Mucosa of stomach (tissue), 1 donor: ENCODE data around the gene ATG13.
"Not testable (repeated sequence)": the region's sequence is repeated elsewhere in the genome, so short reads cannot be mapped to it uniquely, and the experiment has no call there.

Experiments used
- H3K27me3 ChIP-seq: one replicate; pipeline ENCODE4 v1.7.0; 2013; ENCODE audit warnings: mild to moderate bottlenecking, low read length; ENCODE audit not compliant: control insufficient read depth, insufficient read depth
- H3K36me3 ChIP-seq: one replicate; pipeline ENCODE4 v1.7.0; 2013; ENCODE audit warnings: low read length; ENCODE audit not compliant: control insufficient read depth, insufficient read depth
- H3K4me1 ChIP-seq: one replicate; pipeline ENCODE4 v1.7.0; 2013; ENCODE audit warnings: mild to moderate bottlenecking, low read length; ENCODE audit not compliant: control insufficient read depth, insufficient read depth
- H3K4me3 ChIP-seq: one replicate; pipeline ENCODE4 v1.7.0; 2013; ENCODE audit warnings: low read length
- H3K9ac ChIP-seq: one replicate; pipeline ENCODE4 v1.7.0; 2013; ENCODE audit warnings: mild to moderate bottlenecking, low read length, moderate library complexity
- H3K9me3 ChIP-seq: one replicate; pipeline ENCODE4 v1.7.0; 2013; ENCODE audit warnings: mild to moderate bottlenecking, low read length, moderate library complexity; ENCODE audit not compliant: control insufficient read depth
- donor health status: Pancreatic carcinoma.

Gene ATG13

GRCh38 chr11:46712874-46713576 is 95.7 kb downstream of the ATG13 start:
- no peak overlapping the region for H3K9ac ChIP-seq
- H3K27me3 ChIP-seq: no peaks in the 10 kb centered on the region
- H3K36me3 ChIP-seq: no peaks in the 10 kb centered on the region
- H3K9me3 ChIP-seq: no peaks in the 10 kb centered on the region
- no peak overlapping the region for H3K4me3 ChIP-seq
- H3K4me1 ChIP-seq: peaks cover 4% of the 10 kb centered on the region

- H3K4me1 ChIP-seq: peaks cover 21% of the 10 kb centered on the region
- not testable (repeated sequence) for H3K4me3 ChIP-seq, H3K9ac ChIP-seq, H3K36me3 ChIP-seq, H3K9me3 ChIP-seq, H3K27me3 ChIP-seq
These were observed 100.4 kb downstream of the ATG13 start for GRCh38 chr11:46717825-46718154.

GRCh38 chr11:46718155-46719019 is 101.0 kb downstream of the ATG13 start:
- H3K4me1 ChIP-seq: peaks cover 21% of the 10 kb centered on the region
- H3K36me3 ChIP-seq: no peaks in the 10 kb centered on the region
- peak overlapping the region; percentile 31 for H3K9ac ChIP-seq
- H3K4me3 ChIP-seq: no peak overlapping the region
- no peaks in the 10 kb centered on the region for H3K27me3 ChIP-seq
- H3K9me3 ChIP-seq: no peaks in the 10 kb centered on the region

- H3K9me3 ChIP-seq: no peaks in the 10 kb centered on the region
- no peak within 1 kb of the TSS for H3K4me3 ChIP-seq
- H3K4me1 ChIP-seq: peaks cover 21% of the 10 kb centered on the region
- peak within 1 kb of the TSS; percentile 31 for H3K9ac ChIP-seq
- H3K27me3 ChIP-seq: no peaks in the 10 kb centered on the region
- no peaks in the 10 kb centered on the region for H3K36me3 ChIP-seq
These were observed 101.7 kb downstream of the ATG13 start, which contains the start of gene F2 for GRCh38 chr11:46719048-46719542. TSS of gene F2 (plus strand) at chr11:46719213. CDS start at chr11:46719236, 23 bp downstream.

GRCh38 chr11:46719543-46720218 is 102.3 kb downstream of the ATG13 start:
- Histone ChIP-seq H3K36me3 (no peaks in the 10 kb centered on the region), H3K4me1 (peaks cover 21% of the 10 kb centered on the region), H3K9ac (no peak overlapping the region), H3K27me3 (no peaks in the 10 kb centered on the region), H3K9me3 (no peaks in the 10 kb centered on the region), H3K4me3 (no peak overlapping the region)

- no peak overlapping the region for H3K9ac ChIP-seq
- H3K27me3 ChIP-seq: no peaks in the 10 kb centered on the region
- H3K4me3 ChIP-seq: no peak overlapping the region
- no peaks in the 10 kb centered on the region for H3K36me3 ChIP-seq
- no peaks in the 10 kb centered on the region for H3K9me3 ChIP-seq
- peaks cover 21% of the 10 kb centered on the region for H3K4me1 ChIP-seq
These were observed 103.9 kb downstream of the ATG13 start for GRCh38 chr11:46721286-46721685.

- peaks cover 19% of the 10 kb centered on the region for H3K4me1 ChIP-seq
- H3K27me3 ChIP-seq: no peaks in the 10 kb centered on the region
- no peak overlapping the region for H3K4me3 ChIP-seq
- no peaks in the 10 kb centered on the region for H3K9me3 ChIP-seq
- no peak overlapping the region for H3K9ac ChIP-seq
- no peaks in the 10 kb centered on the region for H3K36me3 ChIP-seq
These were observed 105.4 kb downstream of the ATG13 start for GRCh38 chr11:46722566-46723358.

- Histone ChIP-seq H3K4me3 (no peak overlapping the region), H3K9ac (no peak overlapping the region), H3K4me1 (peaks cover 14% of the 10 kb centered on the region), H3K27me3 (no peaks in the 10 kb centered on the region), H3K9me3 (no peaks in the 10 kb centered on the region), H3K36me3 (no peaks in the 10 kb centered on the region)
These were observed 106.0 kb downstream of the ATG13 start for GRCh38 chr11:46723359-46723680.

- Histone ChIP-seq H3K36me3 (no peaks in the 10 kb centered on the region), H3K9me3 (no peaks in the 10 kb centered on the region), H3K9ac (no peak overlapping the region), H3K4me1 (peaks cover 6% of the 10 kb centered on the region), H3K27me3 (no peaks in the 10 kb centered on the region), H3K4me3 (no peak overlapping the region)
These were observed 106.7 kb downstream of the ATG13 start for GRCh38 chr11:46724088-46724487.
